ENCODE data around the gene PTCD2.
A peak's percentile ranks its signal among the peaks of the same experiment; 100 is the strongest.

PTCD2 gene

GRCh38 chr5:72286798-72287197, 33.4 kb upstream of the PTCD2 start:
- no peak for TF ChIP-seq CTCF (IDR thresholded peaks at IDR 0.05; ENCODE audit: extremely low read depth, insufficient read depth, missing control alignments)
- no peak for DNase-seq (ENCODE audit: low spot score)
- in situ Hi-C loops (cut with MboI; ENCODE audit: low pct_unique_long_range_greater_than_20kb, low sequenced_read_pairs, unreplicated experiment) = no loop called here

GRCh38 chr5:72288924-72289323, 31.2 kb upstream of the PTCD2 start:
- TF ChIP-seq CTCF (IDR thresholded peaks at IDR 0.05; ENCODE audit: extremely low read depth, insufficient read depth, missing control alignments) = no peak
- DNase-seq (ENCODE audit: low spot score) = no peak
- in situ Hi-C loops (cut with MboI; ENCODE audit: low pct_unique_long_range_greater_than_20kb, low sequenced_read_pairs, unreplicated experiment) = no loop called here

- DNase-seq (ENCODE audit: low spot score) = peak; percentile 19
- in situ Hi-C loops (cut with MboI; ENCODE audit: low pct_unique_long_range_greater_than_20kb, low sequenced_read_pairs, unreplicated experiment) = no loop called here
- TF ChIP-seq CTCF (IDR thresholded peaks at IDR 0.05; ENCODE audit: extremely low read depth, insufficient read depth, missing control alignments) = no peak
These were observed 29.6 kb upstream of the PTCD2 start for GRCh38 chr5:72290356-72291133.

GRCh38 chr5:72291601-72292000, 28.6 kb upstream of the PTCD2 start:
- in situ Hi-C loops (cut with MboI; ENCODE audit: low pct_unique_long_range_greater_than_20kb, low sequenced_read_pairs, unreplicated experiment) = no loop called here
- no peak for TF ChIP-seq CTCF (IDR thresholded peaks at IDR 0.05; ENCODE audit: extremely low read depth, insufficient read depth, missing control alignments)

GRCh38 chr5:72292411-72292810, 27.8 kb upstream of the PTCD2 start:
- DNase-seq (ENCODE audit: low spot score) = no peak
- in situ Hi-C loops (cut with MboI; ENCODE audit: low pct_unique_long_range_greater_than_20kb, low sequenced_read_pairs, unreplicated experiment) = no loop called here
- no peak for TF ChIP-seq CTCF (IDR thresholded peaks at IDR 0.05; ENCODE audit: extremely low read depth, insufficient read depth, missing control alignments)

More at GRCh38 chr5:72291601-72292000, 28.6 kb upstream of the PTCD2 start:
- DNase-seq (ENCODE audit: low spot score) = no peak

- in situ Hi-C loops (cut with MboI; ENCODE audit: low pct_unique_long_range_greater_than_20kb, low sequenced_read_pairs, unreplicated experiment) = no loop called here
- TF ChIP-seq CTCF (IDR thresholded peaks at IDR 0.05; ENCODE audit: extremely low read depth, insufficient read depth, missing control alignments) = no peak
- DNase-seq (ENCODE audit: low spot score) = no peak
These were observed 26.6 kb upstream of the PTCD2 start for GRCh38 chr5:72293495-72294055.

Data from GM13977 (cell line).